PC-9 (cell line): ENCODE results near the gene CDKN2D. TPM values are rescaled to one million over a fixed set of nuclear protein-coding genes. Genes with fewer than 3 reads are reported as not detected.

Experiments used
- BruUV-seq: library from RNA; stranded (reverse); fragments of 400-500 nt; replicated peaks from 2 replicates; lab custom pipeline; 2021; lab: Mats Ljungman, UMichigan
- CTCF ChIA-PET: fragments of 300-600 bp; sonication (Branson Sonifier 250); formaldehyde crosslinking; loops from one replicate; lab custom pipeline; 2022; ENCODE audit warnings: antibody characterized with exemption; lab: Charles Lee
- POLR2A ChIA-PET: fragments of 300-600 bp; sonication (Branson Sonifier 250); formaldehyde crosslinking; loops from one replicate; lab custom pipeline; 2022; ENCODE audit warnings: antibody characterized with exemption; ENCODE audit not compliant: unreplicated experiment; lab: Charles Lee
- DNase-seq, 2 experiments: peaks; one replicate each; pipeline versions ENCODE4 v3.0.0 to v3.0.0-alpha.2; 2015 to 2022; ENCODE audit warnings: mixed read lengths in 1 of 2
- H2AFZ ChIP-seq: fragments of 200-600 bp; sonication (generic); 2 replicates; pipeline ENCODE4 v1.8.1; 2017; ENCODE audit warnings: antibody characterized with exemption
- H3F3A ChIP-seq: fragments of 200-600 bp; sonication (generic); 2 replicates; pipeline ENCODE4 v1.8.1; 2017; ENCODE audit warnings: antibody characterized with exemption, mild to moderate bottlenecking, low read depth; ENCODE audit not compliant: insufficient read depth
- H3K27ac ChIP-seq: fragments of 200-600 bp; sonication (generic); 2 replicates; pipeline ENCODE4 v1.6.1; 2016; ENCODE audit warnings: mixed run types
- H3K27me3 ChIP-seq: fragments of 200-600 bp; sonication (generic); 2 replicates; pipeline ENCODE4 v1.6.1; 2016; ENCODE audit warnings: low read depth, mixed run types; ENCODE audit not compliant: insufficient read depth
- H3K36me3 ChIP-seq: fragments of 200-600 bp; sonication (generic); 2 replicates; pipeline ENCODE4 v1.6.1; 2016; ENCODE audit warnings: low read depth, mixed run types
- H3K4me1 ChIP-seq: fragments of 200-600 bp; sonication (generic); replicated peaks from 2 replicates; pipeline ENCODE4 v1.6.1; 2016; ENCODE audit warnings: mixed run types; ENCODE audit not compliant: insufficient read depth
- H3K4me2 ChIP-seq: fragments of 200-600 bp; sonication (generic); 2 replicates; pipeline ENCODE4 v1.6.1; 2017; ENCODE audit warnings: mixed run types
- H3K4me3 ChIP-seq: fragments of 200-600 bp; sonication (generic); 2 replicates; pipeline ENCODE4 v1.6.1; 2016; ENCODE audit warnings: mixed run types
- H3K79me2 ChIP-seq: fragments of 200-600 bp; sonication (generic); 2 replicates; pipeline ENCODE4 v1.6.1; 2017; ENCODE audit warnings: low read depth, mixed run types
- H3K9me2 ChIP-seq: fragments of 200-600 bp; sonication (generic); 2 replicates; pipeline ENCODE4 v1.8.1; 2017; ENCODE audit warnings: mild to moderate bottlenecking; ENCODE audit not compliant: insufficient read depth
- H3K9me3 ChIP-seq: fragments of 200-600 bp; sonication (generic); 2 replicates; pipeline ENCODE4 v1.8.1; 2016; ENCODE audit warnings: low read depth; ENCODE audit not compliant: insufficient read depth
- H4K20me1 ChIP-seq: fragments of 200-600 bp; sonication (generic); 2 replicates; pipeline ENCODE4 v1.8.1; 2017; ENCODE audit not compliant: insufficient read depth
- EZH2 ChIP-seq: fragments of 200-600 bp; sonication (generic); IDR thresholded peaks from 2 replicates; pipeline ENCODE4 v1.8.0; 2017; ENCODE audit warnings: antibody characterized with exemption, low read depth
- intact Hi-C: fragments of 100-400 bp; cut with micrococcal nuclease; formaldehyde crosslinking; loops from one replicate; pipeline ENCODE4 v1.10.0; 2022; ENCODE audit not compliant: unreplicated experiment
- total RNA-seq: library from RNA; stranded (reverse); gene quantifications from 2 replicates; pipeline ENCODE4 v1.2.3, GENCODE V29; 2021
- TF ChIP-seq, protein P1 (sequence below): fragments of 200-600 bp; sonication (generic); conservative IDR thresholded peaks from 2 replicates; pipeline ENCODE4 v1.6.1; 2017; ENCODE audit warnings: mixed run types, antibody characterized with exemption, mild to moderate bottlenecking, moderate library complexity

CDKN2D gene
- total RNA-seq, 1 experiment from 2014 or later, result 8.3 TPM

GRCh38 chr19:10562609-10563008 lies 6.2 kb downstream of the CDKN2D start:
- Histone ChIP-seq H3K4me1 (peaks cover 14% of the 10 kb centered on the region), H3K27ac (no peak overlapping the region), H3K9me3 (no peaks in the 10 kb centered on the region), H3K9me2 (no peaks in the 10 kb centered on the region), H3F3A (peaks cover 29% of the 10 kb centered on the region; the same call in 1 of the 2 replicates), H3K36me3 (peaks cover 8% of the 10 kb centered on the region; the same call in 1 of the 2 replicates), H3K79me2 (peaks cover 22% of the 10 kb centered on the region), H3K4me2 (no peak overlapping the region), H2AFZ (no peak overlapping the region), H3K27me3 (no peaks in the 10 kb centered on the region), H3K4me3 (no peak overlapping the region), H4K20me1 (peaks cover 7% of the 10 kb centered on the region; the same call in 1 of the 2 replicates)
- CTCF ChIA-PET, result interaction anchor here (0.6 kb wide), 1 partner anchor 67 kb away, joined by 5 read pairs; no protein-coding TSS in a partner anchor
- POLR2A ChIA-PET, result no interaction called here
- no TSS peak for BruUV-seq
- DNase-seq, result no peak
- TF ChIP-seq EZH2, result no peak
- TF ChIP-seq, protein P1, sequence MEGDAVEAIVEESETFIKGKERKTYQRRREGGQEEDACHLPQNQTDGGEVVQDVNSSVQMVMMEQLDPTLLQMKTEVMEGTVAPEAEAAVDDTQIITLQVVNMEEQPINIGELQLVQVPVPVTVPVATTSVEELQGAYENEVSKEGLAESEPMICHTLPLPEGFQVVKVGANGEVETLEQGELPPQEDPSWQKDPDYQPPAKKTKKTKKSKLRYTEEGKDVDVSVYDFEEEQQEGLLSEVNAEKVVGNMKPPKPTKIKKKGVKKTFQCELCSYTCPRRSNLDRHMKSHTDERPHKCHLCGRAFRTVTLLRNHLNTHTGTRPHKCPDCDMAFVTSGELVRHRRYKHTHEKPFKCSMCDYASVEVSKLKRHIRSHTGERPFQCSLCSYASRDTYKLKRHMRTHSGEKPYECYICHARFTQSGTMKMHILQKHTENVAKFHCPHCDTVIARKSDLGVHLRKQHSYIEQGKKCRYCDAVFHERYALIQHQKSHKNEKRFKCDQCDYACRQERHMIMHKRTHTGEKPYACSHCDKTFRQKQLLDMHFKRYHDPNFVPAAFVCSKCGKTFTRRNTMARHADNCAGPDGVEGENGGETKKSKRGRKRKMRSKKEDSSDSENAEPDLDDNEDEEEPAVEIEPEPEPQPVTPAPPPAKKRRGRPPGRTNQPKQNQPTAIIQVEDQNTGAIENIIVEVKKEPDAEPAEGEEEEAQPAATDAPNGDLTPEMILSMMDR, result no peak
- intact Hi-C loops, result loop anchor here (10.0 kb wide), 1 partner anchor 298 kb away; no protein-coding TSS in a partner anchor

DNA sequence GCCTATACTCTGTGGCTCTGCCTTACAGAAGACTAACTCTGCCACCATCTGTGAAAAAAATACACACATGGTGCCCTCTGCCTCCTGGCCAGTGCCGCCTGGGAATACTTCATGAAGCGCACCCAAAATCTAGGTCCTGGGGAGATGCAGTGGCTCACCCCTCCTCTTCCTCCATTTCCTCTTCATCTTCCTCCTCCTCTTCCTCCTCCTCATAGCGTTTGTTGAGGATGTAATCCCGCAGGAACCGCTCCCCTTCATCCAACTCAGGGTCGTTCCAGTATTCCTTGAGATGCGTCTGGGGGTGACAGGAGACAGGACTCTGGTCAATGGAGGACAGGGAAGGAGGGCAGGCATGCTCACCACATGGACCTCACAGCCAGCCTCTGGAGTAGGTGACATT lies 8.6 kb downstream of the CDKN2D start:
- intact Hi-C loops, result loop anchor here (10.0 kb wide), 1 partner anchor 295 kb away; no protein-coding TSS in a partner anchor
- Histone ChIP-seq H3K4me3 (no peak overlapping the region), H4K20me1 (peaks cover 7% of the 10 kb centered on the region), H3K79me2 (peaks cover 17% of the 10 kb centered on the region), H3K36me3 (peaks cover 19% of the 10 kb centered on the region), H3K9me3 (no peaks in the 10 kb centered on the region), H2AFZ (no peak overlapping the region), H3K27me3 (no peaks in the 10 kb centered on the region), H3K9me2 (no peaks in the 10 kb centered on the region), H3F3A (peaks cover 26% of the 10 kb centered on the region; the same call in 1 of the 2 replicates), H3K4me2 (no peak overlapping the region), H3K27ac (no peak overlapping the region), H3K4me1 (peaks cover 8% of the 10 kb centered on the region; the same call in 1 of the 2 replicates)
- CTCF ChIA-PET, result no interaction called here
- POLR2A ChIA-PET, result no interaction called here
- BruUV-seq, result no TSS peak
- no peak for TF ChIP-seq EZH2
- TF ChIP-seq, protein P1, result no peak
- DNase-seq, result no peak

GRCh38 chr19:10557603-10558197 lies 11.1 kb downstream of the CDKN2D start:
- Histone ChIP-seq H3K4me2 (no peak overlapping the region), H3K27ac (no peak overlapping the region), H3F3A (peaks cover 32% of the 10 kb centered on the region), H3K4me1 (no peaks in the 10 kb centered on the region), H3K27me3 (no peaks in the 10 kb centered on the region), H3K79me2 (no peaks in the 10 kb centered on the region), H4K20me1 (peaks cover 2% of the 10 kb centered on the region; the same call in 1 of the 2 replicates), H3K9me3 (no peaks in the 10 kb centered on the region), H3K9me2 (no peaks in the 10 kb centered on the region), H3K36me3 (peaks cover 20% of the 10 kb centered on the region), H3K4me3 (no peak overlapping the region), H2AFZ (no peak overlapping the region)
- ChIA-PET POLR2A (no interaction called here), CTCF (no interaction called here)
- intact Hi-C loops, result no loop called here
- BruUV-seq, result no TSS peak
- DNase-seq, result no peak
- TF ChIP-seq EZH2, result no peak
- TF ChIP-seq, protein P1, result no peak
